ENCODE results near the gene ERC2.

Gene ERC2

DNA sequence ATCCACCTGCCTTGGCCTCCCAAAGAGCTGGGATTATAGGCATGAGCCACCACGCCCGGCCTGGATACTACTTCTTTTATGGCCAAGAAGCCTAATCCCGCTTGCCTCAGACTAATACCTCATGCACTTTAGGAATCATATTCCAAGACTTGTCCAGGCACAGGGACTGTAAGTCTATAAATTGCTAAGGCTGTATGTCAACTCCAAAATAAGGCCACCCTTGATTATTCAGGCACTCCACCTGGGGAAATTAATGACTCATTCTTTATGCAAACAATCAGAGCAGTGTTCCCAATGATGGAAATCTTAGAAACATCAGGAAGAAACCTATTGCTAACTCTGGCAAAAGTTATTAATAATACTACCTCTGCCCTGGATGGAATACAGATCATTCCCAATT lies 98.4 kb downstream of the ERC2 start:
- no peaks in the 10 kb centered on the region for H3K9me3 ChIP-seq (ENCODE audit: severe bottlenecking)
- ATAC-seq (ENCODE audit: low read depth), result peak; percentile 78
- no peaks in the 10 kb centered on the region for H3K4me1 ChIP-seq (ENCODE audit: insufficient read depth, poor library complexity, severe bottlenecking)

DNA sequence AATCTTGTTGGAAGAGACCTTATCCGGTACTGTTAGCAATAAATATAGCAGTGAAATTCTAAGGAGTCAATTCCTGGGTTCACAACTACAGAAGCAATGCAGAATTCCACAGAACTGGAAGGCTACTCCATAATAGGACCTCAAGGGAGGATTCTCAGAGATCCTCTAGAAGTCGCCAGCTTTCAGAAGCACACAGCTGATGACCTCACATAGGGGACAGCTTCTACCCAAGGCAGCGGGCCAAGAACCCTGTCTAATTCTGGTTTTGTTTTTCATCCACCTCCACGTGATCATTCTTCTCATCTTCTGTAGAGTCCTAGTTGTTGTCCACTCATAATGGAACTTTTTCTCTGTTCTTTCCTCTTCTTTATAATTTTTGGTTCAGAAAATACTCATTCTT lies 99.4 kb downstream of the ERC2 start:
- DNase-seq (ENCODE audit: low spot score), result no peak
- H3K4me3 ChIP-seq (ENCODE audit: severe bottlenecking), result no peak overlapping the region
- ATAC-seq (ENCODE audit: low read depth), result no peak
- no peak for TF ChIP-seq CTCF (IDR thresholded peaks at IDR 0.05; ENCODE audit: poor library complexity, severe bottlenecking)
- no peak overlapping the region for H3K27ac ChIP-seq (ENCODE audit: poor library complexity, severe bottlenecking)
- no peaks in the 10 kb centered on the region for H3K27me3 ChIP-seq (ENCODE audit: insufficient read depth, poor library complexity, severe bottlenecking)
- H3K9me3 ChIP-seq (ENCODE audit: severe bottlenecking), result no peaks in the 10 kb centered on the region
- H3K36me3 ChIP-seq (ENCODE audit: low read depth), result no peaks in the 10 kb centered on the region
- H3K4me1 ChIP-seq (ENCODE audit: insufficient read depth, poor library complexity, severe bottlenecking), result no peaks in the 10 kb centered on the region

More for the DNA sequence above, 98.4 kb downstream of the ERC2 start:
- DNase-seq (ENCODE audit: low spot score), result no peak
- H3K27me3 ChIP-seq (ENCODE audit: insufficient read depth, poor library complexity, severe bottlenecking), result no peaks in the 10 kb centered on the region
- TF ChIP-seq CTCF (IDR thresholded peaks at IDR 0.05; ENCODE audit: poor library complexity, severe bottlenecking), result no peak
- H3K27ac ChIP-seq (ENCODE audit: poor library complexity, severe bottlenecking), result no peak overlapping the region
- no peaks in the 10 kb centered on the region for H3K36me3 ChIP-seq (ENCODE audit: low read depth)
- no peak overlapping the region for H3K4me3 ChIP-seq (ENCODE audit: severe bottlenecking)

- Histone ChIP-seq H3K27ac (ENCODE audit: poor library complexity, severe bottlenecking) (no peak overlapping the region), H3K27me3 (ENCODE audit: insufficient read depth, poor library complexity, severe bottlenecking) (no peaks in the 10 kb centered on the region), H3K4me1 (ENCODE audit: insufficient read depth, poor library complexity, severe bottlenecking) (no peaks in the 10 kb centered on the region), H3K36me3 (ENCODE audit: low read depth) (no peaks in the 10 kb centered on the region), H3K4me3 (ENCODE audit: severe bottlenecking) (no peak overlapping the region), H3K9me3 (ENCODE audit: severe bottlenecking) (no peaks in the 10 kb centered on the region)
- DNase-seq (ENCODE audit: low spot score) (no peak), ATAC-seq (ENCODE audit: low read depth) (no peak)
- TF ChIP-seq CTCF (IDR thresholded peaks at IDR 0.05; ENCODE audit: poor library complexity, severe bottlenecking), result no peak
These were observed 101.6 kb downstream of the ERC2 start for GRCh38 chr3:56366641-56367162.

DNA sequence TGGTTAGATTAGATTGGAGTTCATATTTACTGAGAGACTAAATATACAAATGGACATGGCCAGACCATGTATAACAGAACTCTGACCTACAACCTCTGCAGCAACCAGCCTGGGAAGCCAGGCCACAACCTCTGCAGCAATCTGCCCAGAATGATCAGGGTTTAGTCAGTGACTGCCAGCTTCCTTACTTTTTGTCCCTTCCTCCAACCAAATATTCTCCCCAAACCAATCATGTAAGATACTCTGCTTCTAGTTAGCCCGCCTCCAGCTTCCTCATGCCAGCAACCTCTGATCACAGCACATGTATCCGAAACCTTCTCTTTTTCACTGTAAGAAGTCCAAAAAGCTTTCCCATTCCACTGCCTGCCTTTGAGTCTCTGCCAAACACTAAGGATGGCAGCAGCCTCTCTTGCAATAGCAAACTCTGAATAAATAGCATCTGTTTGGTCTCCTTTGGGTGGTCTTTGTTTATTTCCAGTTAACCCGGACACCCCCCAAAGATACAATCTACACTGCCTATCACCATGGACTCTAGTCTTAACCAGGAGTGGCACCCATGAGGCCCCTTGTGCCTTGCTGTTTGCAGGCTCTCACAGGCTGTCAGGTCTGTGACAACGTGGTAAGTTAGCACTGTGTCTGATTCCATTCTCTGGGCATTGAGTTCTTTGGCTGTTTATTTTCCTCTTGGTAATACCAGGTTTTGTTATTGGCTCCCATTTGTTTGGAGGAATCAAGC lies 102.2 kb downstream of the ERC2 start:
- no peak overlapping the region for H3K4me3 ChIP-seq (ENCODE audit: severe bottlenecking)
- no peak for TF ChIP-seq CTCF (IDR thresholded peaks at IDR 0.05; ENCODE audit: poor library complexity, severe bottlenecking)

GRCh38 chr3:56364665-56365064 lies 103.6 kb downstream of the ERC2 start:
- no peak overlapping the region for H3K27ac ChIP-seq (ENCODE audit: poor library complexity, severe bottlenecking)
- no peaks in the 10 kb centered on the region for H3K9me3 ChIP-seq (ENCODE audit: severe bottlenecking)
- no peak for TF ChIP-seq CTCF (IDR thresholded peaks at IDR 0.05; ENCODE audit: poor library complexity, severe bottlenecking)
- no peak overlapping the region for H3K4me3 ChIP-seq (ENCODE audit: severe bottlenecking)
- no peak for DNase-seq (ENCODE audit: low spot score)
- ATAC-seq (ENCODE audit: low read depth), result no peak
- no peaks in the 10 kb centered on the region for H3K36me3 ChIP-seq (ENCODE audit: low read depth)
- H3K27me3 ChIP-seq (ENCODE audit: insufficient read depth, poor library complexity, severe bottlenecking), result no peaks in the 10 kb centered on the region
- H3K4me1 ChIP-seq (ENCODE audit: insufficient read depth, poor library complexity, severe bottlenecking), result no peaks in the 10 kb centered on the region

More for the DNA sequence above, 102.2 kb downstream of the ERC2 start:
- Histone ChIP-seq H3K36me3 (ENCODE audit: low read depth) (no peaks in the 10 kb centered on the region), H3K4me1 (ENCODE audit: insufficient read depth, poor library complexity, severe bottlenecking) (no peaks in the 10 kb centered on the region), H3K9me3 (ENCODE audit: severe bottlenecking) (no peaks in the 10 kb centered on the region), H3K27me3 (ENCODE audit: insufficient read depth, poor library complexity, severe bottlenecking) (no peaks in the 10 kb centered on the region), H3K27ac (ENCODE audit: poor library complexity, severe bottlenecking) (no peak overlapping the region)
- no peak for DNase-seq (ENCODE audit: low spot score)
- no peak for ATAC-seq (ENCODE audit: low read depth)

Measured in RWPE2 (cell line).